Ovary (tissue), 3 donors: Measurements from ENCODE around the gene ZNF839.

Experiments used
- EP300 ChIP-seq: sonication (generic); formaldehyde crosslinking; IDR thresholded peaks from one replicate; pipeline ENCODE4 v1.6.1; 2017; ENCODE audit warnings: antibody characterized with exemption
- POLR2A ChIP-seq: fragments of 450-650 bp; IDR thresholded peaks from one replicate; pipeline ENCODE4 v1.6.1; 2017; ENCODE audit warnings: antibody characterized with exemption, mild to moderate bottlenecking, moderate library complexity
- TF ChIP-seq, protein P1 (sequence below), 3 donors: fragments of 450-650 bp in 2 of 3; fragments of 200-600 bp in 1 of 3; IDR thresholded peaks; one replicate each; pipeline versions ENCODE4 v1.5.1 to v1.8.0; 2016 to 2022; ENCODE audit warnings: antibody characterized with exemption in 3 of 3, mild to moderate bottlenecking in 1 of 3
- donor health status: DM: no; HTN: no; CAD: no.

DNA sequence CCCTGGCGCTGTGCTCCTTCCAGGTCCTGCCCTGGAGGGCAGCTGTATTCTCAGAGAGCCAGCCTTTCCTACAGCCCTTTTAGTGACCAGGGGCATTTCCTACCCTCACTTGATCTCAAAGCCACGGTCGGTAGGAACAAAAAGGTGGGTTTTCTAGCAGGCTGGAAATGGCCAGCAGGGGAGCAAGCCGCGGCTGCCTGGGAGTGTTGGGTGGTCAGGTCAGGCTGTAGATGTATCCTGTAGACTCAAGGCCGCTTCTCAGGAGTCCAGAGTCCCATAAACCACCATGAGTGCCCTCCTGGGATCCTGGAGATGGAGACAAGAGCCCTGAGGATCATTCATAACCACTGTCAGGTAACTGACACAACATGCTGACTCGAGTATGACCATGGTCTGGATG, 24.5 kb downstream of the ZNF839 start:
- TF ChIP-seq, protein P1, sequence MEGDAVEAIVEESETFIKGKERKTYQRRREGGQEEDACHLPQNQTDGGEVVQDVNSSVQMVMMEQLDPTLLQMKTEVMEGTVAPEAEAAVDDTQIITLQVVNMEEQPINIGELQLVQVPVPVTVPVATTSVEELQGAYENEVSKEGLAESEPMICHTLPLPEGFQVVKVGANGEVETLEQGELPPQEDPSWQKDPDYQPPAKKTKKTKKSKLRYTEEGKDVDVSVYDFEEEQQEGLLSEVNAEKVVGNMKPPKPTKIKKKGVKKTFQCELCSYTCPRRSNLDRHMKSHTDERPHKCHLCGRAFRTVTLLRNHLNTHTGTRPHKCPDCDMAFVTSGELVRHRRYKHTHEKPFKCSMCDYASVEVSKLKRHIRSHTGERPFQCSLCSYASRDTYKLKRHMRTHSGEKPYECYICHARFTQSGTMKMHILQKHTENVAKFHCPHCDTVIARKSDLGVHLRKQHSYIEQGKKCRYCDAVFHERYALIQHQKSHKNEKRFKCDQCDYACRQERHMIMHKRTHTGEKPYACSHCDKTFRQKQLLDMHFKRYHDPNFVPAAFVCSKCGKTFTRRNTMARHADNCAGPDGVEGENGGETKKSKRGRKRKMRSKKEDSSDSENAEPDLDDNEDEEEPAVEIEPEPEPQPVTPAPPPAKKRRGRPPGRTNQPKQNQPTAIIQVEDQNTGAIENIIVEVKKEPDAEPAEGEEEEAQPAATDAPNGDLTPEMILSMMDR (IDR thresholded peaks at IDR 0.05): no peak
- no peak for TF ChIP-seq EP300
- no peak for TF ChIP-seq POLR2A
